Brain microvascular endothelial cell (primary cell): ENCODE results near the gene CCDC178.

ENCODE experiments used
- DNase-seq: peaks from one replicate; pipeline ENCODE4 v3.0.0-alpha.2; 2020
- H3K27ac ChIP-seq: fragments of 250-450 bp; sonication (Bioruptor Pico); 2 replicates; pipeline ENCODE4 v1.5.1; 2020; ENCODE audit warnings: mild to moderate bottlenecking, moderate library complexity
- H3K27me3 ChIP-seq: fragments of 250-450 bp; sonication (Bioruptor Pico); replicated peaks from 2 replicates; pipeline ENCODE4 v1.5.1; 2020; ENCODE audit warnings: mild to moderate bottlenecking
- H3K36me3 ChIP-seq: fragments of 250-450 bp; sonication (Bioruptor Pico); replicated peaks from 2 replicates; pipeline ENCODE4 v1.5.1; 2020; ENCODE audit warnings: mild to moderate bottlenecking
- H3K4me3 ChIP-seq: 2 replicates; pipeline ENCODE4 v1.5.1; 2011; ENCODE audit warnings: low read depth, mild to moderate bottlenecking, control low read depth, low read length, moderate library complexity
- in situ Hi-C: cut with HindIII; loops from 2 replicates; pipeline ENCODE4 v1.10.0; 2017; ENCODE audit warnings: low sequenced_read_pairs, low pct_ligation_motif_present
- TF ChIP-seq, protein P1 (sequence below): IDR thresholded peaks from 2 replicates; pipeline ENCODE4 v1.5.1; 2011; ENCODE audit warnings: low read depth, mild to moderate bottlenecking, moderate library complexity, low read length, control low read depth, inconsistent platforms; ENCODE audit errors: missing control alignments

Gene CCDC178, protein sequence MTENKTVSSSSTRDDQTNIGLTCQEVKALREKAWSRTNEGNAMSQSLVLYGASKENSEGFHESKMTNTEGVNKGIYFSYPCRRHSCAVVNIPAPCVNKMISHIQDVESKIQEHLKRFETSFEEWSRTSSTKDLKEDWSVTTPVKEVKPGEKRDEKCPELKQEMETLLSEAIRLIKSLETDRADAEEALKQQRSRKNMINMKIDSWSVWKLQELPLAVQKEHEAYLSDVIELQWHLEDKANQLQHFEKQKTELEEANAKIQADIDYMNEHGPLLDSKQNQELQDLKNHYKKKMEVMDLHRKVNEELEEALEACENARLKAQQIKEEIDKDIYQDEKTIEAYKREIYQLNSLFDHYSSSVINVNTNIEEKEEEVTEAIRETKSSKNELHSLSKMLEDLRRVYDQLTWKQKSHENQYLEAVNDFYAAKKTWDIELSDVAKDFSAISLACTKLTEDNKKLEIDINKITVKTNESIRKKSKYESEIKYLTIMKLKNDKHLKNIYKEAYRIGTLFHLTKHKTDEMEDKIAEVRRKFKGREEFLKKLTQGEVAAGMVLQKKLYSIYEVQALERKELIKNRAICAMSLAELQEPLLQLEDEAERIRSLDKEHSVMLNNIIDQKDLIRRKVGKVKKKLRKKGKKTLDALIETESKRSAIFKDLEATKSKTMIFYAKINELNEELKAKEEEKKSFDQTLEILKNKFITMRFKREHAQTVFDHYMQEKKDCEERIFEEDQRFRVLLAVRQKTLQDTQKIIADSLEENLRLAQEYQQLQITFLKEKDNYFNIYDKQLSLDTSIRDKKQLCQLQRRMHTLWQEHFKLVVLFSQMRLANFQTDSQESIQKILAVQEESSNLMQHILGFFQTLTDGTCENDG

DNA sequence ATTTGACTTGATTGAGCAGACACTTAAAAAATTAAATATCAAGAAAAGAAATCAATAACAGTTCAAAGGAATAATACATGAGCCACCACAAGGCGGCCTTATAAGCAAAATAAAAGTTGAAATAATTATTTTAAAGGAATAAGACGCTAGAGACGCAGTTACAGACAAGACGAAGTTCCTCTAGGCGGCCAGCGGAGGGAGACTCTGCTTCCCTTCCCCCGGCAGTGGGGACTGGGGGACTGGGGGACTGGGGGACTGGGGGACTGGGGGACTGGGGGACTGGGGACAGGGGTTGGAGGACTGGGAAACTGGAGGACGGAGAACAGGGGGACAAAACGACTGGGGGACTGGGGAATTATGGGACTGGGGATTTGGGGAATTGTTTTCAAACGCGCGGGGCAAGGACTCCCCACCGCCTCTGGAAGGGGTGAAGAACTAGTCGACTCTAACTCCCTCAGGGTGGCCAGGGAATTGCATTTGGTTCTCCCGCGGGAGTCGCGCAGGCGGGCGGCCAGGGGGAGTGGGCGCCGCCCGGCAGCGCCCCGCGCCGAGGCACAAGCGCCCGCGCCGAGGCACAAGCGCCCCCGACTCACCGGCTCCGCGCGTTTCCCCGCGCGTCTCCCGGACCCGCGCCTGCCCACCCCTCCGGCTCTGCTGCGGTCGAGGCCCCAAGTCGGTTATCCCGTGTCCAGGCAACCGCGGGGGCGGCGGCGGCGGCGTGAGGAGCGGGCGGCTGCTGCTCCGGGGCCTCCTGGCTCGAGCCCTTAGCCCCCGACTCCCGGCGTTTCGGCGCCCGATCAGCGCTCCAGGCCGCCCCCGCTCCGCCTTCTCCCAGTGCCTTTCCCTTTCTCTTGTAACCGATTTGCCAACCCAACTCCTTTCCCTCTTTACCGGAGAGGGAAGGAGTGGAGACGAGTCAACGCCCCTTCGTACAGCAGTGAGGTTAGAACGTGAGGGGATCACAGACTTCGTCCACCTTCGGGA lies at the start of gene CCDC178:
Gene CCDC178, minus strand, starts transcription at position 662 of the 984 bp plus-strand sequence. CDS start 28,633 bp downstream, outside the sequence.
- peak within 1 kb of the TSS; percentile 62 for H3K4me3 ChIP-seq
- no peak within 1 kb of the TSS for H3K27ac ChIP-seq
- in situ Hi-C loops, result no loop called here

DNA sequence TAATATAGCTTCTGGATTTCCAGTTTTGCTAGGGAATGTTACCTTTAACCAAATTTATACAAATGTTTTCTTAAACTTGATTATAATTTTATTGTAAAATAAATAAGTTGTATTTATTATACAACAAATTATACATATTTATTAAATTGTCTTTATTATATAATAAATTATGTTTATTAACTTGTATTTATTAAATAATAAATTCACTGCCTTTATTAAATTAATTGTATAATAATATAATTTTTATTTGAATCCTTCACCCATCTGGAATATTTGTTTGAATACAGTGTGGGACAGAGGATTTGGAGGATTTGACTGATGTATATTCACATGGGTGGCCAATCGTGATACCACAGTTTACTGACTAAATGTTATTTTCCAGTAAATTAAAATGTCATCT lies 43.4 kb upstream of the CCDC178 start:
- TF ChIP-seq, protein P1, sequence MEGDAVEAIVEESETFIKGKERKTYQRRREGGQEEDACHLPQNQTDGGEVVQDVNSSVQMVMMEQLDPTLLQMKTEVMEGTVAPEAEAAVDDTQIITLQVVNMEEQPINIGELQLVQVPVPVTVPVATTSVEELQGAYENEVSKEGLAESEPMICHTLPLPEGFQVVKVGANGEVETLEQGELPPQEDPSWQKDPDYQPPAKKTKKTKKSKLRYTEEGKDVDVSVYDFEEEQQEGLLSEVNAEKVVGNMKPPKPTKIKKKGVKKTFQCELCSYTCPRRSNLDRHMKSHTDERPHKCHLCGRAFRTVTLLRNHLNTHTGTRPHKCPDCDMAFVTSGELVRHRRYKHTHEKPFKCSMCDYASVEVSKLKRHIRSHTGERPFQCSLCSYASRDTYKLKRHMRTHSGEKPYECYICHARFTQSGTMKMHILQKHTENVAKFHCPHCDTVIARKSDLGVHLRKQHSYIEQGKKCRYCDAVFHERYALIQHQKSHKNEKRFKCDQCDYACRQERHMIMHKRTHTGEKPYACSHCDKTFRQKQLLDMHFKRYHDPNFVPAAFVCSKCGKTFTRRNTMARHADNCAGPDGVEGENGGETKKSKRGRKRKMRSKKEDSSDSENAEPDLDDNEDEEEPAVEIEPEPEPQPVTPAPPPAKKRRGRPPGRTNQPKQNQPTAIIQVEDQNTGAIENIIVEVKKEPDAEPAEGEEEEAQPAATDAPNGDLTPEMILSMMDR, result no peak
- no peak for DNase-seq
- in situ Hi-C loops, result no loop called here
- Histone ChIP-seq H3K27me3 (no peaks in the 10 kb centered on the region), H3K36me3 (no peaks in the 10 kb centered on the region), H3K4me3 (no peak overlapping the region), H3K27ac (no peak overlapping the region)

More for the DNA sequence above, at the start of gene CCDC178:
- TF ChIP-seq, protein P1, result peak; percentile 76
- peaks cover 3% of the 10 kb centered on the region for H3K27me3 ChIP-seq
- no peaks in the 10 kb centered on the region for H3K36me3 ChIP-seq
- DNase-seq, result peak; percentile 42

DNA sequence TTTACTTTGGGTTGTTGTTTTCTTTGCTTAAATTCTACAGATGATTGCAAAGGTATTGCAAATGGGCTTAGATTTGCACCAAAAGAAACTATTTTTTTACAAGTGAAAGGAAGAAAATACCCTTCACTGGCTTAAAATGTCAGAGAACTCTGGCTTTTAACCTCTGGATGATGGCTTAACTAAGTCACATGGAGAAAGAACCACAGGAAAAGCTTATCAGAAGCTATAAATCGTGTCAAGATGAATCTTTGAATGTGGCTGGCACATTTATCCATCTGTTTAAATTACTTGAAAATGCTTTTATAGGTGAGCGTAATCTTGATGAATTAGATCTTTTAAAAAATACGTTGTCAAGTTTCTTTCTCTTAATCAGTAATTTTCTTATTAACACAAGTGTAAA lies 32.0 kb upstream of the CCDC178 start:
- Histone ChIP-seq H3K36me3 (no peaks in the 10 kb centered on the region), H3K27ac (no peak overlapping the region), H3K4me3 (no peak overlapping the region), H3K27me3 (no peaks in the 10 kb centered on the region)
- DNase-seq, result no peak
- in situ Hi-C loops, result no loop called here
- TF ChIP-seq, protein P1, result no peak

DNA sequence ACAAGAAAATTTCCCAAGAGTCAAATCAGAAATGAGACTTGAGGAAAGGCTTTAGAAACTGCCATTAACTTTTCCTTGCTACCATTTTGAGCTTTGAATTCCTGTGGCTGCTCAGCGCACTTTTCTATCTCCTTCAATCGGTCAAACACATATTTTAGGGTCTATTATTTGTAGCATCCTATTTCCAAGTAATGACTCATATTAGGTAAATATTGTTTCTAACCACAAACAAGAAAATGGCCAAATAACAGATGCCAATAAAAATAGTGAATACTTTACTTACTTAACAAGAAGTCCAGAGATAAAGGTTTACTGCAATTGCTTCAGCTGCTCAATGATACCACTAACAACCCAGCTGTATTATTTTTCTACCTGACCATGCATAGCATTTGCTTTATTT lies 29.7 kb upstream of the CCDC178 start:
- H3K27ac ChIP-seq, result peak overlapping the region; percentile 52
- H3K4me3 ChIP-seq, result no peak overlapping the region
- peak; percentile 50 for DNase-seq
- in situ Hi-C loops, result no loop called here
- TF ChIP-seq, protein P1, result no peak
- no peaks in the 10 kb centered on the region for H3K27me3 ChIP-seq
- H3K36me3 ChIP-seq, result no peaks in the 10 kb centered on the region

DNA sequence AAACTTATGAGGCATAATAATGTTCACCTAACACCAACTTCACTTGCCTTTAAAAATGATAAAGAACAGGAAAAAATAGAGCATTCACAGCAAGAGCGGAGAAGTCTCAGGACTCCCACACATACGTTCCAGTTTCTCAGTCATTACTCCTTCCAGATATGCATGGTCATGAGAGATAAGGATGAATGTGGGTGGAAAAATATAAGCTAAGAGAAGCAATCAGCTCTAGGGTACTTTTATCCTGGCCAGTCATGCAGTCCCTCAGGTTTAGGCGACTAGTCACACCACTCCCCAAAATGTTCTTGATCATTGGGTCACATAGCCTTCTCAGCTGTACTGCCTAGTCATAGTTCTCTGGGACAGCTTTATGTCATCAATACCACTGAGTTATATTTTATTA lies 29.2 kb upstream of the CCDC178 start:
- in situ Hi-C loops, result no loop called here
- Histone ChIP-seq H3K36me3 (no peaks in the 10 kb centered on the region), H3K4me3 (no peak overlapping the region), H3K27ac (peak overlapping the region; percentile 52), H3K27me3 (no peaks in the 10 kb centered on the region)
- TF ChIP-seq, protein P1, result no peak
- DNase-seq, result peak; percentile 44
